Upper lobe of left lung (tissue), 4 donors: ENCODE measurements around the gene ZNF418.

Experiments
- CTCF ChIP-seq, 6 experiments: fragments of 450-650 bp in 4 of 6; fragments of 200-600 bp in 2 of 6; sonication (generic) in 2 of 6; IDR thresholded peaks; one replicate each; pipeline ENCODE4 v1.5.1; 2016 to 2019; ENCODE audit warnings: antibody characterized with exemption in 6 of 6
- POLR2A ChIP-seq, 4 donors: fragments of 450-650 bp; IDR thresholded peaks; one replicate each; pipeline ENCODE4 v1.5.1; 2016 to 2017; ENCODE audit warnings: antibody characterized with exemption in 4 of 4, mild to moderate bottlenecking in 2 of 4
- POLR2AphosphoS5 ChIP-seq, 2 donors: sonication (generic); formaldehyde crosslinking; IDR thresholded peaks; one replicate each; pipeline ENCODE4 v1.5.1; 2017; ENCODE audit warnings: antibody characterized with exemption in 2 of 2

- TF ChIP-seq POLR2AphosphoS5 (IDR thresholded peaks at IDR 0.05), result no peak
- no peak for TF ChIP-seq CTCF (IDR thresholded peaks at IDR 0.05)
- TF ChIP-seq POLR2A (IDR thresholded peaks at IDR 0.05), result no peak
Observed at GRCh38 chr19:57935731-57936130, 529 bp upstream of the ZNF418 start.
